Mesenchymal stem cell (in vitro differentiated cells and primary cell): Measurements from ENCODE around the gene ACTL6A.

Experiments
- DNase-seq: peaks from one replicate; pipeline ENCODE4 v3.0.0-alpha.2; 2013
- H2AFZ ChIP-seq: one replicate; pipeline ENCODE4 v1.6.1; 2013; ENCODE audit warnings: low read depth, mild to moderate bottlenecking, control low read depth, inconsistent platforms, low read length, moderate library complexity
- H2AK5ac ChIP-seq: 2 replicates; pipeline ENCODE4 v1.6.1; 2013; ENCODE audit warnings: low read length, moderate library complexity, mild to moderate bottlenecking, inconsistent platforms; ENCODE audit not compliant: severe bottlenecking
- H2BK120ac ChIP-seq: one replicate; pipeline ENCODE4 v1.6.1; 2013; ENCODE audit warnings: low read depth, mild to moderate bottlenecking, inconsistent platforms, low read length, moderate library complexity
- H2BK12ac ChIP-seq, 2 experiments: one replicate each; pipeline ENCODE4 v1.6.1; 2013; ENCODE audit warnings: inconsistent platforms in 2 of 2, low read length in 2 of 2, mild to moderate bottlenecking in 2 of 2, moderate library complexity in 2 of 2, control low read depth in 1 of 2
- H2BK15ac ChIP-seq: one replicate; pipeline ENCODE4 v1.6.1; 2013; ENCODE audit warnings: mild to moderate bottlenecking, low read depth, inconsistent platforms; ENCODE audit not compliant: poor library complexity, severe bottlenecking
- H2BK5ac ChIP-seq: 2 replicates; pipeline ENCODE4 v1.6.1; 2013; ENCODE audit warnings: low read depth, mild to moderate bottlenecking, low read length, control low read depth, inconsistent platforms; ENCODE audit not compliant: poor library complexity, severe bottlenecking
- H3K14ac ChIP-seq, 2 experiments: one replicate each; pipeline ENCODE4 v1.6.1; 2013; ENCODE audit warnings: inconsistent platforms in 2 of 2, low read length in 2 of 2, control low read depth in 1 of 2, mild to moderate bottlenecking in 1 of 2, moderate library complexity in 1 of 2
- H3K18ac ChIP-seq, 2 experiments: one replicate each; pipeline ENCODE4 v1.6.1; 2013; ENCODE audit warnings: inconsistent platforms in 2 of 2, low read length in 2 of 2, control low read depth in 1 of 2, low read depth in 1 of 2, mild to moderate bottlenecking in 1 of 2
- H3K23ac ChIP-seq, 2 experiments: one replicate each; pipeline ENCODE4 v1.6.1; 2013; ENCODE audit warnings: inconsistent platforms in 2 of 2, low read length in 2 of 2, mild to moderate bottlenecking in 2 of 2, moderate library complexity in 2 of 2, control low read depth in 1 of 2
- H3K27ac ChIP-seq: 2 replicates; pipeline ENCODE4 v1.5.1; 2013; ENCODE audit warnings: mild to moderate bottlenecking, moderate library complexity, low read length, control low read depth, inconsistent platforms; ENCODE audit not compliant: poor library complexity, severe bottlenecking
- H3K27me3 ChIP-seq, 2 experiments: 2 replicates each; pipeline versions ENCODE4 v1.6.1 to v1.7.0; 2013; ENCODE audit warnings: low read length in 2 of 2, mild to moderate bottlenecking in 2 of 2, moderate library complexity in 2 of 2, control low read depth in 1 of 2, inconsistent platforms in 1 of 2; ENCODE audit not compliant: control insufficient read depth in 1 of 2, insufficient read depth in 1 of 2
- H3K36me3 ChIP-seq, 2 experiments: 2 replicates each; pipeline versions ENCODE4 v1.6.1 to v1.7.0; 2013; ENCODE audit warnings: low read length in 2 of 2, control low read depth in 1 of 2, inconsistent platforms in 1 of 2, low read depth in 1 of 2, mild to moderate bottlenecking in 1 of 2; ENCODE audit not compliant: insufficient read depth in 2 of 2, control insufficient read depth in 1 of 2
- H3K4ac ChIP-seq, 2 experiments: one replicate each; pipeline ENCODE4 v1.6.1; 2013; ENCODE audit warnings: inconsistent platforms in 2 of 2, low read length in 2 of 2, mild to moderate bottlenecking in 2 of 2, moderate library complexity in 2 of 2, control low read depth in 1 of 2, low read depth in 1 of 2
- H3K4me1 ChIP-seq: 2 replicates; pipeline ENCODE4 v1.6.1; 2013; ENCODE audit warnings: low read depth, low read length, control low read depth; ENCODE audit not compliant: control insufficient read depth, insufficient read depth
- H3K4me2 ChIP-seq: 2 replicates; pipeline ENCODE4 v1.6.1; 2013; ENCODE audit warnings: low read length, mild to moderate bottlenecking, inconsistent platforms; ENCODE audit not compliant: poor library complexity, severe bottlenecking
- H3K4me3 ChIP-seq, 2 experiments: 2 replicates each; pipeline versions ENCODE4 v1.5.1 to v1.7.0; 2013; ENCODE audit warnings: low read length in 2 of 2, mild to moderate bottlenecking in 2 of 2, control low read depth in 1 of 2, low read depth in 1 of 2; ENCODE audit not compliant: insufficient read depth in 1 of 2
- H3K79me1 ChIP-seq: replicated peaks from 2 replicates; pipeline ENCODE4 v1.6.1; 2013; ENCODE audit warnings: mild to moderate bottlenecking, control low read depth, low read length, inconsistent platforms; ENCODE audit not compliant: poor library complexity, severe bottlenecking
- H3K9ac ChIP-seq: 2 replicates; pipeline ENCODE4 v1.7.0; 2013; ENCODE audit warnings: mild to moderate bottlenecking, low read length, moderate library complexity
- H3K9me3 ChIP-seq: 2 replicates; pipeline ENCODE4 v1.7.0; 2013; ENCODE audit warnings: mild to moderate bottlenecking, low read length; ENCODE audit not compliant: control insufficient read depth
- H4K8ac ChIP-seq: one replicate; pipeline ENCODE4 v1.6.1; 2013; ENCODE audit warnings: inconsistent platforms, mild to moderate bottlenecking, low read length, moderate library complexity
- H4K91ac ChIP-seq: one replicate; pipeline ENCODE4 v1.6.1; 2013; ENCODE audit warnings: mild to moderate bottlenecking, low read length, inconsistent platforms
- WGBS: methylation state at CpG from one replicate; pipeline ENCODE4 v1.1.7; 2013; ENCODE audit warnings: mixed read lengths; 5-methylcytosine and 5-hydroxymethylcytosine counted together

ACTL6A gene

GRCh38 chr3:179544981-179545645, 17.6 kb upstream of the ACTL6A start:
- H3K18ac ChIP-seq = no peak overlapping the region
- no peak overlapping the region for H3K27ac ChIP-seq
- H3K9ac ChIP-seq = peak overlapping the region; percentile 67
- no peaks in the 10 kb centered on the region for H3K36me3 ChIP-seq
- H2BK15ac ChIP-seq = no peak overlapping the region
- peaks cover 2% of the 10 kb centered on the region for H3K4me1 ChIP-seq
- no peak overlapping the region for H3K4me3 ChIP-seq
- no peak overlapping the region for H3K4ac ChIP-seq
- no peak overlapping the region for H2AFZ ChIP-seq
- H2BK120ac ChIP-seq = no peak overlapping the region
- no peak overlapping the region for H4K91ac ChIP-seq
- no peaks in the 10 kb centered on the region for H3K27me3 ChIP-seq
- no peak overlapping the region for H3K4me2 ChIP-seq
- H2BK12ac ChIP-seq = no peak overlapping the region
- DNase-seq = peak; percentile 91
- no peak overlapping the region for H3K23ac ChIP-seq
- H4K8ac ChIP-seq = no peak overlapping the region
- no peak overlapping the region for H3K14ac ChIP-seq
- H3K9me3 ChIP-seq = peaks cover 21% of the 10 kb centered on the region
- H2BK5ac ChIP-seq = no peak overlapping the region
- H3K79me1 ChIP-seq = no peaks in the 10 kb centered on the region
- WGBS = no CpG with 5 or more reads among the region's 2 CpGs
- no peak overlapping the region for H2AK5ac ChIP-seq

- H2BK120ac ChIP-seq = no peak overlapping the region
- H3K18ac ChIP-seq = no peak overlapping the region
- WGBS = 91% methylated on average over 2 of the region's 2 CpGs
- no peak overlapping the region for H3K9ac ChIP-seq
- H3K9me3 ChIP-seq = peaks cover 21% of the 10 kb centered on the region
- no peak overlapping the region for H3K23ac ChIP-seq
- H3K14ac ChIP-seq = peak overlapping the region in 1 of 2 experiments; percentile 7
- no peak overlapping the region for H3K27ac ChIP-seq
- peaks cover 2% of the 10 kb centered on the region for H3K4me1 ChIP-seq
- H2AFZ ChIP-seq = no peak overlapping the region
- no peak overlapping the region for H2BK5ac ChIP-seq
- DNase-seq = no peak
- no peak overlapping the region for H4K8ac ChIP-seq
- no peak overlapping the region for H3K4me2 ChIP-seq
- H3K4me3 ChIP-seq = no peak overlapping the region
- H3K4ac ChIP-seq = no peak overlapping the region
- H2BK12ac ChIP-seq = no peak overlapping the region
- H2BK15ac ChIP-seq = no peak overlapping the region
- no peaks in the 10 kb centered on the region for H3K36me3 ChIP-seq
- no peaks in the 10 kb centered on the region for H3K79me1 ChIP-seq
- no peak overlapping the region for H2AK5ac ChIP-seq
- no peak overlapping the region for H4K91ac ChIP-seq
- H3K27me3 ChIP-seq = no peaks in the 10 kb centered on the region
Measured at GRCh38 chr3:179546814-179547241, 15.9 kb upstream of the ACTL6A start.

GRCh38 chr3:179551349-179552105, 11.2 kb upstream of the ACTL6A start:
- no peaks in the 10 kb centered on the region for H3K9me3 ChIP-seq
- H3K4me1 ChIP-seq = peaks cover 2% of the 10 kb centered on the region
- WGBS = no CpG with 5 or more reads among the region's 4 CpGs
- H3K36me3 ChIP-seq = no peaks in the 10 kb centered on the region
- H3K18ac ChIP-seq = no peak overlapping the region
- no peaks in the 10 kb centered on the region for H3K27me3 ChIP-seq
- no peak overlapping the region for H3K4me3 ChIP-seq
- H2BK15ac ChIP-seq = no peak overlapping the region
- no peaks in the 10 kb centered on the region for H3K79me1 ChIP-seq
- no peak overlapping the region for H2AFZ ChIP-seq
- H2BK12ac ChIP-seq = no peak overlapping the region
- H3K4ac ChIP-seq = no peak overlapping the region
- no peak overlapping the region for H4K91ac ChIP-seq
- no peak overlapping the region for H3K4me2 ChIP-seq
- no peak overlapping the region for H3K14ac ChIP-seq
- peak; percentile 21 for DNase-seq
- no peak overlapping the region for H3K27ac ChIP-seq
- no peak overlapping the region for H2BK120ac ChIP-seq
- no peak overlapping the region for H2BK5ac ChIP-seq
- H2AK5ac ChIP-seq = no peak overlapping the region
- no peak overlapping the region for H3K23ac ChIP-seq
- no peak overlapping the region for H4K8ac ChIP-seq
- H3K9ac ChIP-seq = no peak overlapping the region

GRCh38 chr3:179558742-179559364, 3.9 kb upstream of the ACTL6A start:
- H3K4me1 ChIP-seq = peaks cover 2% of the 10 kb centered on the region
- WGBS = 0% methylated on average over 2 of the region's 3 CpGs
- no peak overlapping the region for H2BK5ac ChIP-seq
- no peak overlapping the region for H3K4me3 ChIP-seq
- no peak overlapping the region for H2BK15ac ChIP-seq
- H2AK5ac ChIP-seq = no peak overlapping the region
- H3K18ac ChIP-seq = no peak overlapping the region
- H2BK120ac ChIP-seq = no peak overlapping the region
- no peak overlapping the region for H3K9ac ChIP-seq
- no peak overlapping the region for H2BK12ac ChIP-seq
- no peaks in the 10 kb centered on the region for H3K79me1 ChIP-seq
- H3K27me3 ChIP-seq = no peaks in the 10 kb centered on the region
- no peak overlapping the region for H3K4ac ChIP-seq
- H3K4me2 ChIP-seq = no peak overlapping the region
- no peak overlapping the region for H3K27ac ChIP-seq
- H4K91ac ChIP-seq = no peak overlapping the region
- no peak overlapping the region for H3K23ac ChIP-seq
- no peaks in the 10 kb centered on the region for H3K9me3 ChIP-seq
- no peak overlapping the region for H3K14ac ChIP-seq
- H3K36me3 ChIP-seq = no peaks in the 10 kb centered on the region
- H4K8ac ChIP-seq = no peak overlapping the region
- no peak overlapping the region for H2AFZ ChIP-seq
- DNase-seq = peak; percentile 77
